PC-3 (cell line): ENCODE measurements around the gene DMGDH. TPM values are rescaled to one million over a fixed set of nuclear protein-coding genes. Genes with fewer than 3 reads are reported as not detected.

Experiments
- ATAC-seq: fragments of 200-7000 bp; cut with Tn5 transposase; 2 replicates; pipeline ENCODE4 v1.9.1; 2020; ENCODE audit warnings: mild to moderate bottlenecking, moderate library complexity
- BruUV-seq: library from RNA; stranded (reverse); fragments of 400-500 nt; replicated peaks from 2 replicates; lab custom pipeline; 2021; lab: Mats Ljungman, UMichigan
- CTCF ChIA-PET: fragments of 300-600 bp; sonication (Branson Sonifier 250); formaldehyde crosslinking; loops from one replicate; lab custom pipeline; 2022; ENCODE audit warnings: antibody characterized with exemption; lab: Charles Lee
- POLR2A ChIA-PET: fragments of 300-600 bp; sonication (Branson Sonifier 250); formaldehyde crosslinking; loops from one replicate; lab custom pipeline; 2022; ENCODE audit warnings: antibody characterized with exemption; ENCODE audit not compliant: unreplicated experiment; lab: Charles Lee
- DNase-seq: peaks from one replicate; pipeline ENCODE4 v3.0.0-alpha.2; 2015
- H2AFZ ChIP-seq: fragments of 300-600 bp; sonication (generic); 2 replicates; pipeline ENCODE4 v1.6.0; 2016; ENCODE audit warnings: antibody characterized with exemption, low read length
- H3F3A ChIP-seq: fragments of 300-600 bp; sonication (generic); one replicate; pipeline ENCODE4 v1.6.0; 2017; ENCODE audit warnings: antibody characterized with exemption, low read length, control low read depth, mild to moderate bottlenecking; ENCODE audit not compliant: unreplicated experiment
- H3K27ac ChIP-seq: fragments of 300-600 bp; sonication (generic); 2 replicates; pipeline ENCODE4 v1.5.1; 2016; ENCODE audit warnings: mild to moderate bottlenecking, low read length
- H3K27me3 ChIP-seq: fragments of 300-600 bp; sonication (generic); 2 replicates; pipeline ENCODE4 v1.6.1; 2016; ENCODE audit warnings: low read length, mixed read lengths
- H3K36me3 ChIP-seq: fragments of 300-600 bp; sonication (generic); 2 replicates; pipeline ENCODE4 v1.6.1; 2016; ENCODE audit warnings: low read depth, mixed run types, low read length, mixed read lengths
- H3K4me1 ChIP-seq: fragments of 300-600 bp; sonication (generic); 2 replicates; pipeline ENCODE4 v1.5.1; 2016; ENCODE audit warnings: low read length; ENCODE audit not compliant: insufficient read depth
- H3K4me2 ChIP-seq: fragments of 300-600 bp; sonication (generic); 2 replicates; pipeline ENCODE4 v1.6.0; 2016; ENCODE audit warnings: low read length
- H3K4me3 ChIP-seq: fragments of 300-600 bp; sonication (generic); 2 replicates; pipeline ENCODE4 v1.5.1; 2016; ENCODE audit warnings: mild to moderate bottlenecking, low read length, mixed read lengths
- H3K79me2 ChIP-seq: fragments of 300-600 bp; sonication (generic); 2 replicates; pipeline ENCODE4 v1.6.1; 2017; ENCODE audit warnings: low read length, mixed read lengths
- H3K9ac ChIP-seq: fragments of 300-600 bp; sonication (generic); 2 replicates; pipeline ENCODE4 v1.6.0; 2016; ENCODE audit warnings: mild to moderate bottlenecking, low read length
- H3K9me2 ChIP-seq: fragments of 300-600 bp; sonication (generic); replicated peaks from 2 replicates; pipeline ENCODE4 v1.6.1; 2016; ENCODE audit warnings: mixed run types, low read length, mixed read lengths
- H3K9me3 ChIP-seq: fragments of 300-600 bp; sonication (generic); 2 replicates; pipeline ENCODE4 v1.6.1; 2016; ENCODE audit warnings: low read length, mixed read lengths
- H4K20me1 ChIP-seq: fragments of 300-600 bp; sonication (generic); 2 replicates; pipeline ENCODE4 v1.6.1; 2016; ENCODE audit warnings: low read length, mixed read lengths
- EZH2 ChIP-seq: fragments of 300-600 bp; sonication (generic); IDR thresholded peaks from one replicate; pipeline ENCODE4 v1.6.1; 2017; ENCODE audit warnings: antibody characterized with exemption, mild to moderate bottlenecking, low read length; ENCODE audit not compliant: unreplicated experiment
- EZH2phosphoT487 ChIP-seq: fragments of 300-600 bp; sonication (generic); IDR thresholded peaks from 2 replicates; pipeline ENCODE4 v1.6.1; 2018; ENCODE audit warnings: mild to moderate bottlenecking, antibody characterized with exemption, low read length, borderline replicate concordance
- intact Hi-C: fragments of 100-400 bp; cut with micrococcal nuclease; formaldehyde crosslinking; loops from 2 replicates; pipeline ENCODE4 v1.9.0; 2023
- total RNA-seq: library from RNA; depleted of rRNA; stranded (reverse); fragments of >200 nt; gene quantifications from 2 replicates; pipeline ENCODE4 v1.2.3, GENCODE V29; 2014
- TF ChIP-seq, protein P1 (sequence below): fragments of 300-600 bp; sonication (generic); conservative IDR thresholded peaks from 2 replicates; pipeline ENCODE4 v1.5.1; 2017; ENCODE audit warnings: antibody characterized with exemption, low read depth, mild to moderate bottlenecking, low read length

The DMGDH gene
- total RNA-seq, 1 experiment from 2014 or later = not detected

DNA sequence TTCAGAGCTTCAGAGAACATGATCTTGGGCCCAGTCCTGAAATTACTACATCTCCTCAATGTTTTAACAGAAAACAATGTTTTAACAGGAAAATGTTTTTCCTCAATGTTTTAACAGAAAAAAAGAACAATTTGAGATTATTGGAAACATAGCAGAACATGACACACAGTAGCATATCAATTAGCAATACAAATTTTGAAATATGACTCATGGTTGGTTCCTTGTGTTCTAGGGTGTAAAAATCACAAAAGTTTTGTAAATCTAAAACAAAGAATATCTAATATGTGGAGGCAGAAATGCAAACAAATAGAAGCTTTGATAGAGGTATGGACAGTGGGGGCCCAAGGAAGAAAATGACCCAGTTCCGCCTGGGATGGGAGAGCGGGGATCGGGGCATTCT lies 61.6 kb downstream of the DMGDH start:
- no peak for ATAC-seq
- H3K4me1 ChIP-seq = no peaks in the 10 kb centered on the region
- DNase-seq = no peak
- no peak overlapping the region for H3K27ac ChIP-seq
- H3K36me3 ChIP-seq = no peaks in the 10 kb centered on the region
- CTCF ChIA-PET = no interaction called here
- no peak overlapping the region for H3K9ac ChIP-seq
- H3K9me2 ChIP-seq = no peaks in the 10 kb centered on the region
- H3K27me3 ChIP-seq = no peaks in the 10 kb centered on the region
- H2AFZ ChIP-seq = no peak overlapping the region
- no peak overlapping the region for H3K4me3 ChIP-seq
- intact Hi-C loops = no loop called here
- H3K4me2 ChIP-seq = no peak overlapping the region
- POLR2A ChIA-PET = no interaction called here
- TF ChIP-seq, protein P1, sequence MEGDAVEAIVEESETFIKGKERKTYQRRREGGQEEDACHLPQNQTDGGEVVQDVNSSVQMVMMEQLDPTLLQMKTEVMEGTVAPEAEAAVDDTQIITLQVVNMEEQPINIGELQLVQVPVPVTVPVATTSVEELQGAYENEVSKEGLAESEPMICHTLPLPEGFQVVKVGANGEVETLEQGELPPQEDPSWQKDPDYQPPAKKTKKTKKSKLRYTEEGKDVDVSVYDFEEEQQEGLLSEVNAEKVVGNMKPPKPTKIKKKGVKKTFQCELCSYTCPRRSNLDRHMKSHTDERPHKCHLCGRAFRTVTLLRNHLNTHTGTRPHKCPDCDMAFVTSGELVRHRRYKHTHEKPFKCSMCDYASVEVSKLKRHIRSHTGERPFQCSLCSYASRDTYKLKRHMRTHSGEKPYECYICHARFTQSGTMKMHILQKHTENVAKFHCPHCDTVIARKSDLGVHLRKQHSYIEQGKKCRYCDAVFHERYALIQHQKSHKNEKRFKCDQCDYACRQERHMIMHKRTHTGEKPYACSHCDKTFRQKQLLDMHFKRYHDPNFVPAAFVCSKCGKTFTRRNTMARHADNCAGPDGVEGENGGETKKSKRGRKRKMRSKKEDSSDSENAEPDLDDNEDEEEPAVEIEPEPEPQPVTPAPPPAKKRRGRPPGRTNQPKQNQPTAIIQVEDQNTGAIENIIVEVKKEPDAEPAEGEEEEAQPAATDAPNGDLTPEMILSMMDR = no peak
- TF ChIP-seq EZH2 (no peak), EZH2phosphoT487 (no peak)
- no peaks in the 10 kb centered on the region for H3K9me3 ChIP-seq
- no peaks in the 10 kb centered on the region for H3F3A ChIP-seq
- no peaks in the 10 kb centered on the region for H4K20me1 ChIP-seq
- no TSS peak for BruUV-seq
- no peaks in the 10 kb centered on the region for H3K79me2 ChIP-seq

- H3K9me2 ChIP-seq = no peaks in the 10 kb centered on the region
- H3K9me3 ChIP-seq = no peaks in the 10 kb centered on the region
- no TSS peak for BruUV-seq
- H3K4me3 ChIP-seq = no peak overlapping the region
- DNase-seq = no peak
- no peak overlapping the region for H2AFZ ChIP-seq
- POLR2A ChIA-PET = no interaction called here
- no peaks in the 10 kb centered on the region for H3K79me2 ChIP-seq
- no peaks in the 10 kb centered on the region for H3K4me1 ChIP-seq
- H3K36me3 ChIP-seq = no peaks in the 10 kb centered on the region
- intact Hi-C loops = no loop called here
- no peak overlapping the region for H3K9ac ChIP-seq
- no peaks in the 10 kb centered on the region for H3F3A ChIP-seq
- no peak overlapping the region for H3K4me2 ChIP-seq
- TF ChIP-seq EZH2phosphoT487 = no peak
- H4K20me1 ChIP-seq = no peaks in the 10 kb centered on the region
- no peak for ATAC-seq
- no peak overlapping the region for H3K27ac ChIP-seq
- H3K27me3 ChIP-seq = no peaks in the 10 kb centered on the region
- CTCF ChIA-PET = no interaction called here
These were observed 63.4 kb downstream of the DMGDH start for GRCh38 chr5:79005936-79006631.

GRCh38 chr5:79005151-79005550 lies 64.3 kb downstream of the DMGDH start:
- no TSS peak for BruUV-seq
- POLR2A ChIA-PET = no interaction called here

More at GRCh38 chr5:79005151-79005550, 64.3 kb downstream of the DMGDH start:
- DNase-seq (no peak), ATAC-seq (no peak)
- H3K79me2 ChIP-seq = no peaks in the 10 kb centered on the region
- no peaks in the 10 kb centered on the region for H3F3A ChIP-seq
- H3K27ac ChIP-seq = no peak overlapping the region
- H4K20me1 ChIP-seq = no peaks in the 10 kb centered on the region
- H3K4me2 ChIP-seq = no peak overlapping the region
- CTCF ChIA-PET = no interaction called here
- TF ChIP-seq EZH2 = no peak
- TF ChIP-seq EZH2phosphoT487 = no peak
- TF ChIP-seq, protein P1 = no peak
- H2AFZ ChIP-seq = no peak overlapping the region
- H3K4me1 ChIP-seq = no peaks in the 10 kb centered on the region
- H3K9me3 ChIP-seq = no peaks in the 10 kb centered on the region
- H3K9me2 ChIP-seq = no peaks in the 10 kb centered on the region
- no peak overlapping the region for H3K9ac ChIP-seq
- H3K4me3 ChIP-seq = no peak overlapping the region
- H3K36me3 ChIP-seq = no peaks in the 10 kb centered on the region
- intact Hi-C loops = no loop called here
- no peaks in the 10 kb centered on the region for H3K27me3 ChIP-seq
